ENCODE measurements around the gene C5AR2. TPM values are rescaled to one million over a fixed set of nuclear protein-coding genes. Genes with fewer than 3 reads are reported as not detected.
A peak's percentile ranks its signal among the peaks of the same experiment; 100 is the strongest.
"Not testable (repeated sequence)": the region's sequence is repeated elsewhere in the genome, so short reads cannot be mapped to it uniquely, and the experiment has no call there.

Gene C5AR2
- total RNA-seq: 0.31 TPM

DNA sequence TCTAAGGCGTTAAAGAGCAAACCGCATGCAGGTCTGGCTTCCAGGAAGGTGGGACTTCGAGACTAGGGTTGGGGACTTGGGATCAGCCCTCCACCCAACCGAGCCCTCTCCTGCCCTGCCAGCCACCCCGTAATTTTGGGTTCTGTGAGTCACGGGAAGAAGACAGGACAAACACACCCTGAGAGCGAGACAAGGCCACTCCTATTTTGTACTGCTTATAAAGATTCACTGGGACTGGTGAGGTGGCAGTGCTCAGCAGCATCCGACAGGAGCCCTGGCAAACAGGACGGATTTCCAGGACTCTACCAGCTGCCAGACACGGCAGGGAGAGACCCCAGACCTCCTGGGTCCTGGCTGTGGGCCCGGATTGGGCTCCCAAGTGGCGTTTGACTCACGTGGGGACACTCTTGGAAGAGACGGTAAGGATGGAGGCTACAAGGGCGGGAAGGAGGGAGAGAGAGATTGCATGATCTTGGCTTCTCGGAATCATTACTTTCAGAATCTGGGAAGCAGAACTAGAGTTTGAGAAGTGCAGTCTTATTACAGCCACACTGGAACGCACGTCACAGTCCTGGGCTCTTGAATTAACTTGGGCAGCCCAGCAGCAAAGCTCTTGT, at the start of gene C5AR2:
TSS of gene C5AR2 (plus strand) at position 245 of the 617 bp plus-strand sequence. CDS start 8,625 bp downstream, outside the sequence.
- no peak for DNase-seq

DNA sequence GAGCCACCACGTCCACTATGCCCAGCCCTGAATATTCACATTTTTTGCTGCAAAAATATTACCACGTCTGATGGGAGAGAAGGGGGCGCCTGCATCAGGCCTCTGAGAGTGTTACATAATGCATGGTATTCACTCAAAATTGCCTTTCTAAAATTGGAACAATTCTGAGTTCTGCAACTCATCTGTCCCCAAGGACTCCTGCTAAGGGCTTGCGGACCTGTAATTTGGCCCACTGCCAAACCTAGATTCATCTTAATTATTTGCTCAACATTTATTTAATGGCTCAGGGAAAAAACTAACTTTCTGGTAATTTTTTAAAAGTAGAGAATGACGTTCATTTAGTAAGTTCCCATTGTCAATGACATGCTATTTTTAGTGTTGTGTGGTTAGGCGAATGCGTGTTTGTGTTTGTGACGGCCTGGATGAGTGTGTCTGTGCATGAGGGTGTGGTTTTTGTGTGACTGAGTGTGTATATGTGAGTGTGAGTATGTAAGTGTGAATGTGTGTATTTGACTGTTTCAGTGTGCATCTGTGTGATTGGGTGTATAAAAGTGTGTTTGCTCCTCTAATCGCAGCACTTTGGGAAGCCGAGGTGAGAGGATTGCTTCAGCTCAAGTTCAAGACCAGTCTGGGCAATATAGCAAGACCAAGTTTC, 48.4 kb upstream of the C5AR2 start:
- DNase-seq: no peak

DNA sequence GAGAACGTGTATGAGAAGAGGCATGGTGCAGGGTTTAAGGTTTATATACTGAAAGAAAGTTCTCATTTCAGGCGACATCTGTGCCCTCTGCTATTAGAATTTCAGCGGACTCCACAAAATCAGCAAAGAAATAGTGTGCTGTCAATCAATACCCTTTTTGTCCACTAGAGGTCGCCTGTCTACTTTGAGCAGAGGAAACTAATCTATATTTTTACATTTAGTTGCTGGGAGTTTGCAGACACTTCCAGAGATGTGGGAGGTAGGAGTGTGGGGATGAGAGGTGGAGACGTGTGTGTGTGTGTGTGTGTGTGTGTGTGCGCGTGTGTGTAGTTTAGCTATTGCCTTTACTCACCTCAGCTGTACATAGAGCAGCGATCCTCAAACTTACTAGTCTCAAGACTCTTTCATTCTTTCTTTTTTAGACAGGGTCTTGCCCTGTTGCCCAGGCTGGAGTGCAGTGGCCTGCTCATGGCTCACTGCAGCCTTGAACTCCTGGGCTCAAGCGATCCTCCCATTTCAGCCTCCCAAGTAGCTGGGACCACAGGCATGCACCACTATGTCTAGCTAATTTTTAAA, 47.6 kb upstream of the C5AR2 start:
- DNase-seq: peak; percentile 83

DNA sequence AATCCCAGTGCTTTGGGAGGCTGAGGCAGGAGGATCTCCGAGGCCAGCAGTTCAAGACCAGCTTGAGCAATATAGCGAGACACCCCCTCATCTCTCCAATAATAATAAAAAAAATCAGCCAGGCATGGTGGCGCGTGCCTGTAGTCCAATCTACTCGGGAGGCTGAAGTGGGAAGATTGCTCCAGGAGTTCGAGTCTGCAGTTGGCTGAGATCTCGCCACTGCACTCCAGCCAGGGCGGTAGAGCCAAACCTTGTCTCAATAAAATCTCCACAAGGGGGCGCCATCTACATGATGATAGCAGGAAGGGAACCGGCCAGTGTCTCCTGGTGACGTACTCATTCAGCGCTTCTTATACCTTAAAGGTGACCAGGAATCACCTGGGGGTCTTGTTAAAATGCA, 35.9 kb upstream of the C5AR2 start:
- DNase-seq: peak; percentile 89

DNA sequence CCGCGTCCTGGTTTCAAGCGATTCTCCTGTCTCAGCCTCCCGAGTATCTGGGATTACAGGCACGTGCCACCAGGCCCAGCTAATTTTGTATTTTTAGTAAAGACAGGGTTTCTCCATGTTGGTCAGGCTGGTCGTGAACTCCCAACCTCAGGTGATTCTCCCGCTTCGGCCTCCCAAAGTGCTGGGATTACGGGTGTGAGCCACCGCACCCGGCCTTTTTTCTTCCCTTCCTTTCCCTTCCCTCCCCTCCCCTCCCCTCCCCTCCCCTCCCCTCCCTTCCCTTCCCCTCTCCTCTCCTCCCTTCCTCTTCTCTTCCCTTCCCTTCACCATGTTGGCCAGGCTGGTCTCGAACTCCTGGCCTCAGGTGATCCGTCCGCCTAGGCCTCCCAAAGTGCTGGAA, 31.1 kb upstream of the C5AR2 start:
- DNase-seq: not testable (repeated sequence)

DNA sequence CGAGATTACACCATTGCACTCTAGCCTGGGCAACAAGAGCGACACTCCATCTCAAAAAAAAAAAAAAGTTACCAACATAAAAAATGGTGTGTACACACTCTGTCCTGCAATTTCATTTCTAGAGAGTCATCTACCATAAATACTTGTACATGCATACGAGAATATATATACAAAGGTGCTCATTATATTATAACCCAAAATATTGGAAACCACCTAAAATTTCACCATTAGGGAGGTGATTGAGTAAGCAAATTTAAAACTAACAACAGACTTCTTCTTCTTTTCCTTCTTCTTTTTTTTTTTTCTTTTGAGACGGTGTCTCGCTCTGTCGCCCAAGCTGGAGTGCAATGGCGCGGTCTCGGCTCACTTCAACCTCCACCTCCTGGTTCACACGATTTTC, 29.7 kb upstream of the C5AR2 start:
- DNase-seq: no peak

DNA sequence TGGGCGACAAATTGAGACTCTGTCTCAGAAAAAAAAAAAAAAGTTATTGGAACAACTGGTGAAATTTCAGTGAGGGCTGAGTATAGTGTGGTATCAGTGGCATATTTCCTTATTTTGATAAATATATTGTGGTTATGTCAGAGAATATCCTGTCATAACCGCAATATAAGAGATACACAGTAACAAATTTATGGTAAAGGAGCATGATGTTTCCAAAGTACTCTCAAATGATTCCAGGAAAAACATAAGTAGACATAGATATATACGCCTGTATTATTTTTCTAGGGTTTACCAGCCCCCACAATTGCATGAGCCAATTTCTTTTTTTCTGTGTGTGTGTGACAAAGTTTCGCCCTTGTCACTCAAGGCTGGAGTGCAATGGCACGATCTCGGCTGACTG, 28.0 kb upstream of the C5AR2 start:
- DNase-seq: no peak

DNA sequence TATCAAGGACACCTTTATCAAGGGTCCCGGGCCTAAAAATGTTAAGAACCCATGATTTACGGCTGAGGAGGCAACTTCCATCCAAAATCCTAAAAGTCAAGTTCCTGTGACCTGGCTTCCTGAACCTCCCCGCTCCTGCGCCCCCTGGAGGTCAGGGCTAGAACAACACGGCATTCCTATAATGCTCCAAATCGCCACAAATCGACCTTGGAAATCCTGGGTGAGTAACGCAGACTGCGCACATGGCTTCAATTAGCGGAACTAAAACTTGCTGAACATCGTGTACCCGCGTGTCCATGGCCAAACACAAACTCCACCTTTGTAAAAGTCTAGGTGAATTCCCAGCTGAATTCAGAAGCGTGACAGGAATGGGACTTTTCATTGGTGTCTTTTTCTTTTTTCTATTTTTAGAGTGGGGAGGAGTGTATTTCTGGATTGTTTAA, 26.6 kb upstream of the C5AR2 start:
- peak; percentile 65 for DNase-seq

DNA sequence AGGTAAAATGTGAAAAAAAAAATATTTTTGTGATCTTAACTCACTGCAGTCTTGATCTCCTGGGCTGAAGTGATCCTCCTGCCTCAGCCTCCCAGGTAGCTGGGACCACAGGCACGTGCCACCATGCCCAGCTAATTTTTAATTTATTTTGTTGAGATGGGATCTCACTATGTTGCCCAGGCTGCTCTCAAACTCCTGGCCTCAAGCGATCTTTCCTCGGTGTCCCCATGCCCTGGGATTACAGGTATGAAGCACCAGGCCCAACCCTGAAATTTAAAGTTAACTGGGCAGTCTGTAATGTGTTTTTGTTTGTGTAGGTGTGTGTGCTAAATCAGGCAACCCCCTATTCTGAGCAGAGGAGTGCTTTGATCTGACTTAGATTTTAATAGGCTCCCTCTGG, 25.7 kb upstream of the C5AR2 start:
- DNase-seq: no peak

DNA sequence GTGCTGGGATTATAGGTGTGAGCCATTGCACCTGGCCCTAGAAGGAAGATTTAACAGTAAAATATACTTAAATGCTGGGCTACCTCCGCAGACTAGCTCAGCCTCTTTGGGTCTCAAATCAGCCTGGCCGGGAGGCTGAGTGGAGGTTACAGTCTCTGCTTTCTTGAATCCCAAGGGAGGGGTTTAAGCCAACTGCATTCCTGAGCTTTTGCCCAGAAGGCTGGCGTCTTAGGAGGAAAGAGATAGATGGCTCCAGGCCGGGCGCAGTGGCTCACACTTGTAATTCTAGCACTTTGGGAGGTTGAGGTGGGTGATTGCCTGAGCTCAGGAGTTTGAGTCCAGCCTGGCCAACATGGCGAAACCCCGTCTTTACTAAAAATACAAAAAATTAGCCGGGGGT, 22.9 kb upstream of the C5AR2 start:
- no peak for DNase-seq

DNA sequence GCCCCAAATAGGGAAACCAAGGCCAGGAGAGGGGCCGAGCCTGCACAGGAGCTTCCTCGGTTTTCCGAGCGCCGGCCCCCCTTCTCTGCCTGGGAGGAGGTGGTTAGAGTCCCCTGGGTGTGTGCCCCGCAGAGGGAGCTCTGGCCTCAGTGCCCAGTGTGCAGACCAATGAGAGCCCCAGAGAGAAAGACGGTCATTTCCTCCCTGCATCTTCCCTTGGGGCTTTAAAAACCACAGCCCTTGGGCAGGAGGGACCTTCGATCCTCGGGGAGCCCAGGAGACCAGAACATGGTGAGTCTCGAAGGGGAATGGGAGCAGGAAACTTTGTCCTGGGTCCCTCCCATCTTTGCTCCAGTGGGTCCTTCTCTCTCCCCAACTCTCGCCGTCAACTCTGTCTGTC, 22.4 kb upstream of the C5AR2 start, which contains the start of gene C5AR1:
TSS of gene C5AR1 (plus strand) at position 254 of the 400 bp plus-strand sequence. CDS start at position 289, 35 bp downstream.
- DNase-seq: no peak

DNA sequence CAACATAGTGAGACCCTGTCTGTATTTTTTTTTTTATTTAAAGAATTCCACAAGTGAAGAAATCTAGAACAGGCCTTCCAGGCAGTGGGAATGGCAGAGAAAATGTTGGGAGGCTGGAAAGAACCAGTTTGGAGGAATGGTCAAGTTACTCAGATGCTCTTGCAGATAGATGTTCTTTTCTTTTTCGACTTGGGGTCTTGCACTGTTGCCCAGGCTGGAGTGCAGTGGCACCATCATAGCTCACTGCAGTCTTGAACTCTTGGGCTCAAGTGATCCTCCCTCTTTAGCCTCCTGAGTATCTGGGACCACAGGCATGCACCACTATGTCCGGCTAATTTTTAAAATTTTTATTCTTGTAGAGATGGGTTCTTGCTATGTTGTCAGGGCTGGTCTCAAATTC, 21.7 kb upstream of the C5AR2 start:
- no peak for DNase-seq

DNA sequence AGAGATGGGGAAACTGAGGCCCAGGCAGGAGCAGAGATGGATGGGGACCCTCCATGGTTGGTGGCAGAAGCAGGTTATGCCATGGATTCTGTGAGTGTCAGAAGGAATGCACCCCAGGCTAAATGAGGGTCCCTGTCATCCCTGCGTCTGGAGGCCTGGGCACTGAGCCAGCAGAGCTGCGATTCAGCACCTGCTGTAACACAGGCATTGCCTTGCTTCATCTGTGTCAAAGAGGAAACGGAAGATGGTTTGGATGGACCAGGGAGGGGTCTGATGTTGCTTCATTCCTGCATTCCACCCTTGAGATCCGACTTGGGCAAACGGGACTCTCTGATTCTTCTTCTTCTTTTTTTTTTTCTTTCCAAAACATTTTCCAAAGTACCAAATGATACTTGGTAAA, 21.2 kb upstream of the C5AR2 start:
- DNase-seq: peak; percentile 43

DNA sequence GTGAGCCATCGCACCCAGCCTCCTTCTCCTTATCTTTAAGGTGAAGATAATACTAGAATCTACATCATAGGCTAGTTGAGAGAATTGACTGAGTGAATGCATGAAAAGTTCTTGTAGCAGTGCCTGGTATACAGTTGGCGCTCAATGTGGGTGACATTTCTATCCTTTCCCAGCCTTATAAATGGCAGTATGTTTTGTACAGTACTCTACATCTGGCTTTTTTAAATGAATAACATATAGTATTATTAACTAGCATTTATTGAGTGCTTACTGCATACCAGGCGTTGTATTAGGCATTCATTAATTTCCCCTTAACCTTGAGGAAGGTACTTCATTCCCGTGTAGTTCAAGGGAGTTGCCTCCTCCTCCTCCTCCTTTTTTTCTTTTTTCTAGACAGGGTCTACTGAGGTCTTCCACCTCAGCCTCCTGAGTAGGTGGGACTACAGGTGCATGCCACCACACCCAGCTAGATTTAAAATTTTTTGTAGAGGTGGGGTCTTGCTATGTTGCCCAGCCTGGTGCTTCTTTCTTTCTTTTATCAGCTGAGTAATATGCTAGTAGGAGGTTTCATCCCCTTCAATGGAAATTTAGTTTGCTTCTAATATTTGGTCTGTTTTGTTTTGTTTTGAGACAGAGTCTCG, 19.5 kb upstream of the C5AR2 start:
- no peak for DNase-seq

DNA sequence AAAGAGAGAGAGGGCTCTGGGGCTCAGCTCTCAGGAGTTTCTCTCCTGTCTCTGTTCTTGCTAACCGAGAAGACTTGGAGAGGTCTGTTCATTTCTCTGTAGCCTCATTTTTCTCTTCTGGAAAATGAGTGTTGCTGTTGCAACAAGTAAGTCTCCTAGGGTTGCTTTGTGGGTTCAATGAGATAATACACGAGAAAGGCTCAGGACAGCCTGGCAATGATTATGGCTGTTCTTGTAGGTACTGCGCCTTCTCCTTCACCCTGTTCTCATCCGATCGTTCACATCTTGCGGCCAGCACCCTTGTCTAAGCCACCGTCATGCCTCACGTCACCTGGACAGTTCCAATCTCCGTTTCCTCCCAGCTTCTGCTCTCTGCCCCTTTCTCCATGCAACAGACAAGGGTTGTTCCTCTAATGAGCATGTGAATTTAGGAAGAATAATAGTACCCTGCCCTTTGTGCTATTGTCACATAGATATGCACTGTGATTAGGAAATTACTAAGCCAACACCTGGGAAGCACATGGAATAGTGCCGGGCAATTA, 18.1 kb upstream of the C5AR2 start:
- DNase-seq: no peak

DNA sequence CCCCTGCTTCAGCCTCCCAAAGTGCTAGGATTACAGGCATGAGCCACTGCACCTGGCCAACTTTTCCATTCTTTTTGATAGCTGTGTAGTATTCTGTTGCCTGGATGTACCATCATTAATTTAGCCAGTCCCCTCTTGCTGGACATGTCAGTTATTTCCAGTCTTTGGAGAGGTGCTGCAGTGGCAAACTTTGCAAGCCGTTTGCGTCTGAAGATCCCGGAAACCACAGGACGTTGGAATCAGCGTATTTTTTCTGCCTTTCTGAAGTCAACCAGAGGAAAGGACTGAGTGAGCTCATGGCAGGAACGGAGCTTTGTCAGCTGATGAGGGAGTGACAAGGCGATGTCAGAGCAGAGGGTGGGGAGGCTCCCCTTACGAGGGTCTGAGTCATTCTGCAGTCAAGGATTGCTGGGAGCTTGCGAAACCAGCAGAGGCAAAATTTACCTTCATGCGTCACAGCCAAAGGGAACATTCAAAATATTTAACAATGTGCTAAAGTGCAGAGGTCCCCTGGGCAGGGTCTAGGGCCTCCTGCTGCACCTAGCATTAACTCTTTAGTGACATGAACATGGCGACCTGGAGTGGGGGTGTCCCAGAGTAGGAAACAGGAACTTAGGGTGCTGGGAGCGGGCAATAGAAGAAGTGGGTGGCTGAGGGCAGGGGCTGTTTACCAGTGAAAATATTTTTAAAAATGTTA, 16.7 kb upstream of the C5AR2 start:
- no peak for DNase-seq

DNA sequence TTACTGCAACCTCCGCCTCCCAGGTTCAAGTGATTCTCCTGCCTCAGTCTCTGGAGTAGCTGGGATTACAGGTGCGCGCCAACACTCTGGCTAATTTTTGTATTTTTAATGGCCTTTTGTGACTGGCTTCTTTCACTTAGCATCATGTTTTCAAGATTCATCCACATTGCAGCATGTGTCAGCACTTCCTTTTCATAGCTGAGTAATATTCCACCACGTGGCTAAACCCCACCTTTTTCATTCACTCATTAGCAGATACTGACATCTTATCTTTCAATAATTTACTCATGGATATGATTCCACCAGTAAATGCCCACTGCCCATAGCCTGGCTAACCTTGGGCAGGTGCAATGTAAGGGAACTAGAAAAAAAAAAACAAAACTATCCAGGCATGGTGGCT, 15.5 kb upstream of the C5AR2 start:
- no peak for DNase-seq

DNA sequence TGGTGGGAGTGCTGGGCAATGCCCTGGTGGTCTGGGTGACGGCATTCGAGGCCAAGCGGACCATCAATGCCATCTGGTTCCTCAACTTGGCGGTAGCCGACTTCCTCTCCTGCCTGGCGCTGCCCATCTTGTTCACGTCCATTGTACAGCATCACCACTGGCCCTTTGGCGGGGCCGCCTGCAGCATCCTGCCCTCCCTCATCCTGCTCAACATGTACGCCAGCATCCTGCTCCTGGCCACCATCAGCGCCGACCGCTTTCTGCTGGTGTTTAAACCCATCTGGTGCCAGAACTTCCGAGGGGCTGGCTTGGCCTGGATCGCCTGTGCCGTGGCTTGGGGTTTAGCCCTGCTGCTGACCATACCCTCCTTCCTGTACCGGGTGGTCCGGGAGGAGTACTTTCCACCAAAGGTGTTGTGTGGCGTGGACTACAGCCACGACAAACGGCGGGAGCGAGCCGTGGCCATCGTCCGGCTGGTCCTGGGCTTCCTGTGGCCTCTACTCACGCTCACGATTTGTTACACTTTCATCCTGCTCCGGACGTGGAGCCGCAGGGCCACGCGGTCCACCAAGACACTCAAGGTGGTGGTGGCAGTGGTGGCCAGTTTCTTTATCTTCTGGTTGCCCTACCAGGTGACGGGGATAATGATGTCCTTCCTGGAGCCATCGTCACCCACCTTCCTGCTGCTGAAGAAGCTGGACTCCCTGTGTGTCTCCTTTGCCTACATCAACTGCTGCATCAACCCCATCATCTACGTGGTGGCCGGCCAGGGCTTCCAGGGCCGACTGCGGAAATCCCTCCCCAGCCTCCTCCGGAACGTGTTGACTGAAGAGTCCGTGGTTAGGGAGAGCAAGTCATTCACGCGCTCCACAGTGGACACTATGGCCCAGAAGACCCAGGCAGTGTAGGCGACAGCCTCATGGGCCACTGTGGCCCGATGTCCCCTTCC, 11.8 kb upstream of the C5AR2 start:
- no peak for DNase-seq

DNA sequence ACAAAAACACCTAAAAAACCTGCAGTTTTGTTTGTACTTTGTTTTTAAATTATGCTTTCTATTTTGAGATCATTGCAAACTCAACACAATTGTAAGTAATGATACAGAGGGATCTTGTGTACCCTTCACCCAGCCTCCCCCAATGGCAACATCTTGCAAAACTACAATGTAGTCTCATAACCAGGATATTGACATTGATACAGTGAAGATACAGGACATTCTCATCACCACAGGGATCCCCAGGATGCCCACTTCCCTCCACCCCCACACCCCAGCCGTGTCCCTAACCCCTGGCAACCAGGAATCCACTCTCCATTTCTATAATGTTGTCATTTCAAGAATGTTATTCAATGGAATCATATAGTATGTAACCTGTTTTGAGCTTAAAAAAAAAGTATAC, 10.3 kb upstream of the C5AR2 start:
- DNase-seq: no peak

DNA sequence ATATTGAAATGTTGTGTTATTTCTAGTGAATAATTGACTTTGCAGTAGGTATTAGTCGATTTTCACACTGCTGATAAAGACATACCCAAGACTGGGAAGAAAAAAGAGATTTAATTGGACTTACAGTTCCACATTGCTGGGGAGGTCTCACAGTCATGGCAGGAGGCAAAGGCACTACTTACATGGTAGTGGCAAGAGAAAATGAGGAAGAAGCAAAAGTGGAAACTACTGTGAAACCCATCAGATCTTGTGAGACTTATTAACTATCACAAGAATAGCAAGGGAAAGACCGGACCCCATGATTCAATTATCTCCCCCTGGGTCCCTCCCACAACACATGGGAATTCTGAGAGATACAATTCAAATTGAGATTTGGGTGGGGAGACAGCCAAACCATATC, 9.9 kb upstream of the C5AR2 start:
- DNase-seq: no peak

DNA sequence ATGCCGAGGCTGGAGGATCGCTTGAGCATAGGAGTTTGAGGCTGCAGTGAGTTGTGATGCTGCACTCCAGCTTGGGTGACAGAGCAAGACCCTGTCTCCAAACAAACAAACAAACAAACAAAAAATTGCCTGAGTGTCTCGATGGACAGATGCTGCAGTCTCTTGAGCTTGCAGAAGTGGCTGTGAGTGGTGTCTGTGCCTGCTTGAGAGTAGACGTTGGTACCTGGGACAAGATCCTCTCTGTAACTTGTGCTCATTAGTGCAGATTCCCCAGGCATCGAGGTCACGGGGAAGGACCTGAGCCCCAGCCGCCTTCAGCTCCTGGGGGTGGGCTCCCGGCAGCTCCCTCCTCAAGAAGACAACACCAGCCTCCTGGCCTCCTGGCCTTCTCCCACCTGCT, 8.6 kb upstream of the C5AR2 start:
- no peak for DNase-seq

All from tongue (tissue), 2 donors.